ENCODE results near the gene FAM174B.

Gene FAM174B

DNA sequence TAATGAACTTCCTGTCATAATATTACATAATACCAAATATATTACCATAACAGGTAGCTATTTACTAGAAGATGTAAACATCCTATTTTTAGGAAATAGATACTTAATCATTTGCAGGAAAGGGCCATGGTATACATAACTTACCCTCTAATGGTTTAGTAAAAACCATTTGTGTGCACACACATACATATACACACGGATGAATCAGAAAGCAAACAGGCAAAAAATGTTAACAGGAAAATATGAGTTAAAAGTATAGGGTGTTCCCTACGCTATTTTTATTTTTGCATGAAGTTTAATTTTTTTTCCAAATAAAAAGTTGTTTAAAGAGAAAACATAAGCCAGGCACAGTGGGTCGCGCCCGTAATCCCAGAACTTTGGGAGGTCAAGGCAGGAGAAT lies 34.6 kb downstream of the FAM174B start:
- TF ChIP-seq CTCF (IDR thresholded peaks at IDR 0.05; ENCODE audit: control extremely low read depth, extremely low read depth, low read depth, missing control alignments) = no peak
- CTCF ChIA-PET = interaction anchor here (1.0 to 1.4 kb wide), 2 partner anchors 13 to 94 kb away, joined by 3 to 6 read pairs; no protein-coding TSS in a partner anchor
- no peak for DNase-seq (ENCODE audit: extremely low spot score)
- POLR2A ChIA-PET = no interaction called here

DNA sequence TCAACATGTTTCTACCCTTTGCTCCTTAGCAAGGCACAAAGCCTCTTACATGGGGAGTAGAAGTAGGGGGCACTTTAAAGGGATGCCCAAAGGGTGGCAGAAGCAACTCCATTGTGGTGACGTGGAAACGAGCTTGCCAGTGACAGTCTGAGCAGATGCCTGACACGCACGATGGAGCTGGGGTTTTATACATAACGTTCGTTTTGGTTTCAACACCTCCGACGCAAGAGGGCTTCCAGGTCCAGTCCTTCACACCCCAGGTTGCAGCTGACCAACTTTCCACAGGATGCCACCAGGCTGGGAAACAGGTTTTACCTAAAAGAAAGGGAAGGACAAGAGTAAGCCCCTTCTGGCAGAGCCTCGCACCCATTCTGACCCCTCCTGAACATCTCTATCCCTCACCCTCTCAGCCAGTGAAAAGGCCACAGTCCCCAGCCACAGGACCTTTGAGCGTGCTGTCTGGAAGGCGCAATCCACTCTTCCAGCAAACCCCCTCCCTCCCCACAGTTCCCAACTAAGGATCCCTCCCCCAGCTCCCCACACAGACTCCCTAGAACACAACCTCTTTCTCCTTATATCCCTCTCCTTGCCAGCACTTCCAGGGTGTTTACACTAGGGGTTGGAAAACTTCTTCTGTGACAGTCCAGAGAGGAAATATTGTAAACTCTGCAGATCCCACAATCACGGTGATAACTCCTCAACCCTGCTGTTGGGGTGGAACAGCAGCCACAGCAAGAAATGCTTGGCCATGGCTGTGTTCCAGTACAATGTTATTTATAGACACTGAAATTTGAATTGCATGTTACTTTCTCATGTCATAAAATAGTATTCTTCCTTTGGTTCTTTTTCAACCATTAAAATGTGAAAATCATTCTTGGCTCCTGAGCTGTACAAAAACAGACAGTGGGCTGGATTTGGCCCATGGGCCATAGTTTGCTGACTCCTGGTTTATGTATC lies 36.2 kb downstream of the FAM174B start:
- ChIA-PET CTCF (interaction anchor here (0.8 to 1.1 kb wide), 2 partner anchors 36 to 95 kb away, joined by 3 read pairs; partner anchors contain the start of gene FAM174B), POLR2A (no interaction called here)
- no peak for TF ChIP-seq CTCF (IDR thresholded peaks at IDR 0.05; ENCODE audit: control extremely low read depth, extremely low read depth, low read depth, missing control alignments)
- DNase-seq (ENCODE audit: extremely low spot score) = no peak

DNA sequence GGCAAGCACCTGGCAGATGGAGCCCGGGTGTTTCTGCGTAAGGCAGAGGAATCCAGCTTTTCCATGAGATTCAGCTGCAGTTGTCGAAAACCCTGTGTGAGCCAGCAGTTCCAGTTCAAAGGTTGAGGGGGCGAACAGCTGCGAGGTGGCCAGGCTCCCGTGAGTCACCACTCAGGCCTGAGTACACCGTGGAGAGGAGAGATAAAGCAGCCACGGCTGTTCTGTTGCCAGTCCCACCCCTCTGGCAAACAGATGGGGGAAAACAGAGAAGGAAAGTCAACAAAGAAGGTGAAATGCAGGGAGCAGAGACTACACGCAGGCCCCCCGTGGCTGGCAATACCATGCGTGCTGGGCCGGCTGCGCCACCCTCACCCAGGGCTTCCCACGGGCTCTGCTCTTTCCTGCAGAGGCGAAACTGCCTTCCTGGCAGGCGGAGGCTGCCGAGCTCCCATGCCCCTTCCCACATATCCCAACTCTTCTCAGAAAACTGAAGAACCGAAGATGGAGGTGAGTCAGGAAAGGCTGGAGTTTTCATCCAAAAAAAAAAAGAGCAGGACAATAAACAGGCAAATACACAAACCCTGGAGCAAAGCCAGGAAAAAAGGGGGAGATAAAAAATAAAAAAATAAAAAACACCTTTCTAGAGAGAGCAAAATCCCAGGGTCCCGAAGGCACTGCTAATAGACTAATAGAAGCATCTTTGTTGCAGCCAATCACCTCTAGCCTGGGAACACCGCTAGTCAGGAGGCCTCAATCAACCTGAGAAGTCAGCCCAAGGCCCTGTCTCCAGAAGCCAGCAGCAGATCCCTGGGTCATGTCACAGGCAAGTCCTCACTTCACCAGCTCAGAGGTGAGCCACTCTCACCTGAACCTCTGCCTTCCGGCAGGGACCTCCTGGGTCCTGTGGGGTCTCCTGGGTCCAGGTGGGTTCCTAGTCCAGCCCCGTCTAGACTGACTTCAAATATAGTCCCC lies 37.7 kb downstream of the FAM174B start:
- ChIA-PET CTCF (no interaction called here), POLR2A (no interaction called here)
- no peak for TF ChIP-seq CTCF (IDR thresholded peaks at IDR 0.05; ENCODE audit: control extremely low read depth, extremely low read depth, low read depth, missing control alignments)
- DNase-seq (ENCODE audit: extremely low spot score) = no peak

DNA sequence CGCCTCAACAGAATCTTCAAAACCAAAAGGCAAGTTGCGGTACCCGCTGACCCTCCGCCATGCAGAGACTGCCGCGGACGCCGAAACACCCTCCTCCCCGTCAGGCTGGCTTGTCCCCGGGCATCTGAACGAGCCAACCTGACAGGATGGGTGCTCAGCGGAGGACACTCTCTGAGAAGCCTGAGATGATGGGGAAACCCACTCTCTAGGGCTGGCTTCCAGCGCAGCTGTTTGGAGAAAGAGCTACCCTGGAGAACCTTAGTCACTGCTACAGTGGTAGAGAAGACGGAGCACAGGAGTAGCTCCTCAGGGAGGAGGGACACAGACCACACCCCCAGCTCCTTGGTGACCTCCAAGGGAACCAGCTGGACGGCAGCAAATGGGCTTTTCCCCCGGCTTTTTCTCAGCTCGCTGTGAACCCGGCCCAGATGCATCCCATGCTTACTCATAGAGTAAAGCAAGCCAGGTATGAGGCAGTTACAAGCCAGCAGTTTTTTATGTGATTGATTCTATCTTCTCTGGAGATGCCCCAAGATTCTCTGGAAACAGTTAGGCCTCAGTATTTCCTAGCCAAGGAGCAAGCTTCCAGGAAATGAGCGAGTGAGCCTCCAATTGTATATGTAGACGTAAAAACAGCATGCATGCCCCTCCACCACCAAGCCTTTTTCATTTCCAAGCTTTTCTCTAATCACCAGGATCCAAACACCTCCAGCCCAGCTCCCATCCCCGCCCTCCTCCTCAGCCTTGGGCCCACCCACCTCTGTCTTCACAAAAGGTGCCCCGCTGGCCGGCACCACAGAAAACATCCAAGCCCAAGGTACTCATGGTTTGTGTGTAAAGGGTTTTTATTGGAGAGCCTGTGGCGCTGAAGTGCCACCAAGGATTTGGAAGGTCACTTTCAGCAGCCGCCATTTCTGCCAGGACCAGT lies 38.7 kb downstream of the FAM174B start:
- ChIA-PET POLR2A (no interaction called here), CTCF (interaction anchor here (1.1 to 2.3 kb wide), 3 partner anchors 9 to 179 kb away, joined by 3 to 10 read pairs (median 3); no protein-coding TSS in a partner anchor)
- DNase-seq (ENCODE audit: extremely low spot score) = no peak
- no peak for TF ChIP-seq CTCF (IDR thresholded peaks at IDR 0.05; ENCODE audit: control extremely low read depth, extremely low read depth, low read depth, missing control alignments)

GRCh38 chr15:92614791-92615785 lies 40.5 kb downstream of the FAM174B start:
- TF ChIP-seq CTCF (IDR thresholded peaks at IDR 0.05; ENCODE audit: control extremely low read depth, extremely low read depth, low read depth, missing control alignments) = no peak
- no peak for DNase-seq (ENCODE audit: extremely low spot score)
- CTCF ChIA-PET = interaction anchor here (2.3 kb wide), 1 partner anchor 99 kb away, joined by 10 read pairs; no protein-coding TSS in a partner anchor

More at GRCh38 chr15:92614791-92615785, 40.5 kb downstream of the FAM174B start:
- POLR2A ChIA-PET = no interaction called here

All from GM10248 (cell line).